ENCODE results near the gene ZBTB38.

ZBTB38 gene

GRCh38 chr3:141337523-141337854 lies 30.8 kb upstream of the ZBTB38 start:
- no peak for DNase-seq (ENCODE audit: low read depth)

- DNase-seq (ENCODE audit: low read depth): no peak
These were observed 30.3 kb upstream of the ZBTB38 start for GRCh38 chr3:141337991-141338390.

- no peak for DNase-seq (ENCODE audit: low read depth)
These were observed 29.4 kb upstream of the ZBTB38 start for GRCh38 chr3:141338881-141339280.

- DNase-seq (ENCODE audit: low read depth): no peak
These were observed 26.8 kb upstream of the ZBTB38 start for GRCh38 chr3:141341536-141341935.

GRCh38 chr3:141342386-141342785 lies 25.9 kb upstream of the ZBTB38 start:
- no peak for DNase-seq (ENCODE audit: low read depth)

GRCh38 chr3:141343077-141343476 lies 25.2 kb upstream of the ZBTB38 start:
- DNase-seq (ENCODE audit: low read depth): no peak

GRCh38 chr3:141343865-141344271 lies 24.4 kb upstream of the ZBTB38 start:
- DNase-seq (ENCODE audit: low read depth): no peak

- DNase-seq (ENCODE audit: low read depth): no peak
These were observed 22.8 kb upstream of the ZBTB38 start for GRCh38 chr3:141345528-141345927.

GRCh38 chr3:141346007-141346406 lies 22.3 kb upstream of the ZBTB38 start:
- DNase-seq (ENCODE audit: low read depth): no peak

GRCh38 chr3:141346418-141346817 lies 21.9 kb upstream of the ZBTB38 start:
- no peak for DNase-seq (ENCODE audit: low read depth)

GRCh38 chr3:141346839-141347238 lies 21.5 kb upstream of the ZBTB38 start:
- no peak for DNase-seq (ENCODE audit: low read depth)

- DNase-seq (ENCODE audit: low read depth): no peak
These were observed 19.5 kb upstream of the ZBTB38 start for GRCh38 chr3:141348837-141349236.

- no peak for DNase-seq (ENCODE audit: low read depth)
These were observed 18.6 kb upstream of the ZBTB38 start for GRCh38 chr3:141349711-141350110.

GRCh38 chr3:141350666-141351065 lies 17.6 kb upstream of the ZBTB38 start:
- no peak for DNase-seq (ENCODE audit: low read depth)

- DNase-seq (ENCODE audit: low read depth): no peak
These were observed 15.9 kb upstream of the ZBTB38 start for GRCh38 chr3:141352262-141352984.

- DNase-seq (ENCODE audit: low read depth): no peak
These were observed 14.4 kb upstream of the ZBTB38 start for GRCh38 chr3:141353652-141354495.

- DNase-seq (ENCODE audit: low read depth): no peak
These were observed 13.8 kb upstream of the ZBTB38 start for GRCh38 chr3:141354517-141354916.

- no peak for DNase-seq (ENCODE audit: low read depth)
These were observed 13.1 kb upstream of the ZBTB38 start for GRCh38 chr3:141355242-141355641.

GRCh38 chr3:141356046-141356445 lies 12.3 kb upstream of the ZBTB38 start:
- no peak for DNase-seq (ENCODE audit: low read depth)

- DNase-seq (ENCODE audit: low read depth): no peak
These were observed 7.3 kb upstream of the ZBTB38 start for GRCh38 chr3:141360888-141361598.

- DNase-seq (ENCODE audit: low read depth): no peak
These were observed 5.6 kb upstream of the ZBTB38 start for GRCh38 chr3:141362736-141363135.

- no peak for DNase-seq (ENCODE audit: low read depth)
These were observed 3.1 kb upstream of the ZBTB38 start for GRCh38 chr3:141365201-141365600.

Measured in activated T-helper 1 cell treated with Interleukin-2 at 50 U/mL for 16 hours (primary cell).